Retinal pigment epithelial cell (primary cell): ENCODE results near the gene IL6ST.

ENCODE experiments used
- DNase-seq: peaks from one replicate; pipeline ENCODE4 v3.0.0-alpha.2; 2010; ENCODE audit warnings: low read depth
- H3K4me3 ChIP-seq: 2 replicates; pipeline ENCODE4 v1.5.1; 2011; ENCODE audit warnings: mild to moderate bottlenecking, low read length, control low read depth, moderate library complexity
- TF ChIP-seq, protein P1 (sequence below): conservative IDR thresholded peaks from 2 replicates; pipeline ENCODE4 v1.5.1; 2011; ENCODE audit warnings: low read depth, low read length, control low read depth, inconsistent platforms

The IL6ST gene

GRCh38 chr5:56012281-56012963, 17.7 kb upstream of the IL6ST start:
- DNase-seq = no peak
- TF ChIP-seq, protein P1, sequence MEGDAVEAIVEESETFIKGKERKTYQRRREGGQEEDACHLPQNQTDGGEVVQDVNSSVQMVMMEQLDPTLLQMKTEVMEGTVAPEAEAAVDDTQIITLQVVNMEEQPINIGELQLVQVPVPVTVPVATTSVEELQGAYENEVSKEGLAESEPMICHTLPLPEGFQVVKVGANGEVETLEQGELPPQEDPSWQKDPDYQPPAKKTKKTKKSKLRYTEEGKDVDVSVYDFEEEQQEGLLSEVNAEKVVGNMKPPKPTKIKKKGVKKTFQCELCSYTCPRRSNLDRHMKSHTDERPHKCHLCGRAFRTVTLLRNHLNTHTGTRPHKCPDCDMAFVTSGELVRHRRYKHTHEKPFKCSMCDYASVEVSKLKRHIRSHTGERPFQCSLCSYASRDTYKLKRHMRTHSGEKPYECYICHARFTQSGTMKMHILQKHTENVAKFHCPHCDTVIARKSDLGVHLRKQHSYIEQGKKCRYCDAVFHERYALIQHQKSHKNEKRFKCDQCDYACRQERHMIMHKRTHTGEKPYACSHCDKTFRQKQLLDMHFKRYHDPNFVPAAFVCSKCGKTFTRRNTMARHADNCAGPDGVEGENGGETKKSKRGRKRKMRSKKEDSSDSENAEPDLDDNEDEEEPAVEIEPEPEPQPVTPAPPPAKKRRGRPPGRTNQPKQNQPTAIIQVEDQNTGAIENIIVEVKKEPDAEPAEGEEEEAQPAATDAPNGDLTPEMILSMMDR = no peak
- no peak overlapping the region for H3K4me3 ChIP-seq

DNA sequence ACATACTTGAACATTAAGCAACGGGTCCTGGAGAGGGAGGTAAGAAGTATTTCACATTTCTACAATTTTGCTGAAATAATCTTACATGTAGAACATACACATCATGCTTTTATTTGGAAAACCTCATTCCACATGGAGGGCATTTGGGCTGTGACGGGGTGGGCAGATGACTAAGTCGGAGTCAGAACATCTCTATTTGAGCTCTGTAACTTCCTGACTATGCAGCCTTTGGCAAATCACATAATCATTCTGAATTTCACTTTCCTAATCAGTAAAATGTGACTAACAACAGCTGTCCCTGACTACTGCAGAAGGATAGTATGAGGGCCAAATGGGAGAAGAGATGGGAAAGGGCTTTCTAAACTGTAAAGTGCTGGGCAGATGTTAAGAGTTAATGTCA, 17.1 kb upstream of the IL6ST start:
- H3K4me3 ChIP-seq = no peak overlapping the region
- no peak for DNase-seq
- TF ChIP-seq, protein P1 = no peak

GRCh38 chr5:56010431-56010830, 15.7 kb upstream of the IL6ST start:
- TF ChIP-seq, protein P1 = no peak
- DNase-seq = no peak
- no peak overlapping the region for H3K4me3 ChIP-seq

- H3K4me3 ChIP-seq = no peak overlapping the region
- TF ChIP-seq, protein P1 = no peak
- no peak for DNase-seq
Measured at GRCh38 chr5:56006600-56006999, 11.8 kb upstream of the IL6ST start.

- TF ChIP-seq, protein P1 = no peak
- DNase-seq = no peak
- H3K4me3 ChIP-seq = no peak overlapping the region
Measured at GRCh38 chr5:56006094-56006493, 11.3 kb upstream of the IL6ST start.

- no peak for DNase-seq
- H3K4me3 ChIP-seq = no peak overlapping the region
- TF ChIP-seq, protein P1 = no peak
Measured at GRCh38 chr5:56004874-56005273, 10.1 kb upstream of the IL6ST start.

DNA sequence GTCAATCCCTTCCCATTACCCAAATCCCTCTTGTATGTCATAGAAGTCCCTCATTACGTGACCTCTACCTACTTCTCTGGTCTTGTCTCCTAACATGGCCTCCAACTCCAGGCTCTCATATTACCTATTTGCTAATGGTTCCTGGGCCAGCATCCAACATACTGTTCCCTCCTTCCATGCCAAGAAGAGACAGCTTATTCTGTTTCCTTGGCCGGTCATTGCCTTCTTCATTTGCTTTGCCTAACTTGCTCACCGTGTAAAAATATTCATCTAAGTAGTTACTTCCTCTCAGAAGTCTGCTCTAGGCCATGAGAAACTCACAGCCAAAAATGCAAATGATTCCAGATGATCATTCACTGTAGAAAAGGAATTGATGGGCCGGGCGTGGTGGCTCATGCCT, 8.9 kb upstream of the IL6ST start:
- TF ChIP-seq, protein P1 = no peak
- H3K4me3 ChIP-seq = no peak overlapping the region
- DNase-seq = no peak
